ENCODE results near the gene TRIOBP. TPM values are rescaled to one million over a fixed set of nuclear protein-coding genes. Genes with fewer than 3 reads are reported as not detected.

Gene TRIOBP
- total RNA-seq, 2 donors from 2014 or later = 17.4 to 26.0 TPM

DNA sequence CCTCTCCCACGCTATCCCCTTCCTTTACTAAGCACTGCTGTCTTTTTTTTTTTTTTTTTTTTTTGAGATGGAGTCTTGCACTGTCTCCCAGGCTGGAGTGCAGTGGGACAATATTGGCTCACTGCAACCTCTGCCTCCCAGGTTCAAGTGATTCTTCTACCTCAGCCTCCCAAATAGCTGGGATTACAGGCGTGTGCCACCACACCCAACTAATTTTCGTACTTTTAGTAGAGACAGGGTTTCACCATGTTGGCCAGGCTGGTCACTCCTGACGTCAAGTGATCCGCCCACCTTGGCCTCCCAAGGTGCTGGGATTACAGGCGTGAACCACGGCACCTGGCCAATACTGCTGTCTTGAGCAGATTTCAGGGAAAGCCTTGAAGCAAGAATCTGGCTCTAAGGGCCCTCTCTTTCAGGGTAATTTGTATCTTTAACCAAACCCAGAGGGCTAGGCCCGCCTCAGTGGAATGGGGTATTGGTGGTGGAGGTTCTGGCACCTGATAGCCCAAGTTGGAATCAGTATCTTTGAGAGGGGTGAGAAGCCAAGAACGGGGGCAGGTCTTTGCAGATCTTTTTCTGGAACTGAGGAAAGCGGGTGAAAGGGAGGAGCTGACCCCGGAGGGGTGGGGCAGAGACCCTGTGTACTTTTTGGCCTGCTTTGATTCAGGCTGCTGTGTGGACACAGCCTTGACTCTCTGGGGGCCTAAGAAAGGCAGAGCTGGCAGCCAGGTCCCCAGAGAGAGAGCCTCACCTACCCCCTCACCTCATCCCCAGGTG lies 37.0 kb downstream of the TRIOBP start:
- Mint-ChIP-seq H3K9me3 (no peaks in the 10 kb centered on the region), H3K36me3 (no peaks in the 10 kb centered on the region), H3K27ac (no peak overlapping the region)
- ATAC-seq (no peak), DNase-seq (ENCODE audit: low spot score in 2 of 2) (no peak)

DNA sequence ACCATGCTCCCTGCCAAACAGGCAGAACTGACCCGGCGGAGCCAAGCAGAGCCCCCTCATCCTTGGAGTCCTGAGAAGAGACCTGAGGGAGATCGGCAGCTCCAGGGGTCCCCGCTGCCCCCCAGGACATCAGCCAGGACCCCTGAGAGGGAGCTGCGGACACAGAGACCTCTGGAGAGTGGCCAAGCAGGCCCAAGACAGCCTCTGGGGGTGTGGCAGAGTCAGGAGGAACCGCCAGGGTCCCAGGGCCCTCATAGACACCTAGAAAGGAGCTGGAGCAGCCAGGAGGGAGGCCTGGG lies 37.5 kb downstream of the TRIOBP start:
- H3K27ac Mint-ChIP-seq = no peak overlapping the region
- ATAC-seq = no peak
- no peak for DNase-seq (ENCODE audit: low spot score in 2 of 2)
- no peaks in the 10 kb centered on the region for H3K36me3 Mint-ChIP-seq
- no peaks in the 10 kb centered on the region for H3K9me3 Mint-ChIP-seq

DNA sequence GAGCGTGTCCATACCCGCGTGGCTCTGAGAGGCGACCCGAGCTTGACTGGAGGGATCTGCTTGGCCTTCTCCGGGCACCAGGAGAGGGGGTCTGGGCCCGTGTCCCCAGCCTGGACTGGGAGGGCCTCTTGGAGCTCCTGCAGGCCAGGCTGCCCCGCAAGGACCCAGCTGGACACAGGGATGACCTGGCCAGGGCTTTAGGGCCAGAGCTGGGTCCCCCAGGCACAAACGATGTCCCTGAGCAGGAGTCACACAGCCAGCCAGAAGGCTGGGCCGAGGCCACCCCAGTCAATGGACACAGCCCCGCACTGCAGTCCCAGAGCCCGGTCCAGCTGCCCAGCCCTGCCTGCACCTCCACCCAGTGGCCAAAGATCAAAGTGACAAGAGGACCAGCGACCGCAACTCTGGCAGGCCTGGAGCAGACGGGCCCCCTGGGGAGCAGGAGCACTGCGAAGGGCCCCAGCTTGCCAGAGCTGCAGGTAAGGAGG lies 38.2 kb downstream of the TRIOBP start:
- no peak for DNase-seq (ENCODE audit: low spot score in 2 of 2)
- no peak for ATAC-seq
- H3K36me3 Mint-ChIP-seq = no peaks in the 10 kb centered on the region
- no peaks in the 10 kb centered on the region for H3K9me3 Mint-ChIP-seq
- no peak overlapping the region for H3K27ac Mint-ChIP-seq

DNA sequence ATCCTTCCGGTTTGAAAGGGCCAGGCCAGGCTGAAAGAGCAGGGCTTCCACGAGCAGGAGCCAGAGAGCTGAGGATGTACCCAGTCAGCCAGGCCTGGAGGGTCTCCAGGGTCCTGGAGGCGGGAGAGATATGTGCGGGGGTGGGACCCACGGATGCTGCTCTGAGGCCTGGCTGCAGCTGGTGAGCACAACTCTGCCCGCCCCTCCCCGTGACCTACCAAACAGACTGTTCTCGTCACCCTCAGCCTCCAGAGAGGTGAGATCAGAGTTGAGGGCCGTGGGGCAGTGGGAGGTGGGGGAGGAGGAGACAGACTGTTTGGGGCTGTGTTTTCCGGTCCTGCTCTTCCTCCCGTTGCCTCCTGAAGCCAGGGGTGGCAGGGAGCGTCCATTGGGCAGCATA lies 42.2 kb downstream of the TRIOBP start:
- ATAC-seq = no peak
- no peaks in the 10 kb centered on the region for H3K36me3 Mint-ChIP-seq

DNA sequence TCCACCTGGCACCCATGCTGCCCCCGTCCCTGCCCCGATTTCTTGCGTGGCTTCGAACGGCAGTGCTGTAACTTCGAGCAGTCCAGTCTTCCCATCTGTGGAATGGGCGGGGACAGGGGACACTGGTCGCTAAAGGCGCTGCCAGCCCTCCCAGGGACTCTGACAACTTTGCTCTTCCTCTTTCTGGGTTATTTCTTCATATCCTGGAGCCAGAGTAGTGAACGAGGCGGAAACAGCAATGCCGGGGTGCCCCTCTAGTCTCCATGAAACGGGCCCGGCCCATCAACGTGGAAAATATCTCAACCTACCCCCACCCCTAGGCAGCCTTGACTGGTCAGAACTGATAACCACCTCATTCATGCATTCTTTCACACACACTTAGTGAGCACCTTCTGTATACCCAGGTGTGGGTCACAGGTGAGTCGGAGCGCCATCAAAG lies 42.8 kb downstream of the TRIOBP start:
- ATAC-seq (no peak), DNase-seq (ENCODE audit: low spot score in 2 of 2) (no peak)
- Mint-ChIP-seq H3K9me3 (no peaks in the 10 kb centered on the region), H3K36me3 (no peaks in the 10 kb centered on the region), H3K27ac (peak overlapping the region in 1 of 2 donors; percentile 8)

More for the DNA sequence above, 42.2 kb downstream of the TRIOBP start:
- DNase-seq (ENCODE audit: low spot score in 2 of 2) = no peak
- H3K27ac Mint-ChIP-seq = no peak overlapping the region
- H3K9me3 Mint-ChIP-seq = no peaks in the 10 kb centered on the region

DNA sequence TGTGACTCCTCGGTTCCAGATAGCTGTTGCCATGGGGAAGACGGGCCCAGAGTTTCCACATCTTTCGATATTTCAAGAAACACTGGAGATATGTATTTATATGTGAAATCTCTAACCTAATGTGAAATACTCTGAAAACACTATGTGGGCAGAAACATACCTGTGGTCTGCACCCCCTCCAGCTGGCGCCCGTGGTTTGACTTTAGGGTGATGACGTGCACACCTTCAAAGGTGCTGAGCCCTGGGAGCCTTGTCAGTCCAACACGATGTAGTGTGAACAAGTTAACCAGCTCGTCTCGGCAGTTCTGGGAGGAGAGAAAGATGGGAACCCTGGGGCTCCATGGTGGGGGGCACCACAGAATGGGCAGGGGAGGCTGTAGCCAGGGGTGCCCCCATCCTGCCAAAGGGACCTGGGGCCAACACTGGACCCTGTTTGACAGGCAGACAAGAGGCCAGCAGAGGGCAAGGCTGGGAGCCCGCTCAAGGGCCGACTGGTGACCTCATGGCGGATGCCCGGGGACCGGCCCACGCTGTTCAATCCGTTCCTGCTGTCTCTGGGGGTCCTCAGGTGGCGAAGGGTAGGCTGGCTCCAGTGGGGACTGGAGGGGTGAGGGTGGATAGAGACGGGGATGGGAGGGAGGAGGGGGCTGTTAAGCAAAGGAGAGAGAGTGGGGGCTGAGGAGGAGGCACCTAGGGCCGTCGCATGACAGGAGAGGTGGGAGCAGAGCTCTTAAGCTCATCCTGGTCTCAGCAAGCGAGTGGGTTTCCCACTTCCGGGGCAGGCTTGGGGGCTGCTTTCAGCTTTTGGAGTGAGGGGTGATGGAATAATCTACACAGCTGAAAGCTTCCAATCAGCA lies 43.8 kb downstream of the TRIOBP start:
- DNase-seq (ENCODE audit: low spot score in 2 of 2) (no peak), ATAC-seq (no peak)
- no peak overlapping the region for H3K27ac Mint-ChIP-seq
- no peaks in the 10 kb centered on the region for H3K9me3 Mint-ChIP-seq
- H3K36me3 Mint-ChIP-seq = no peaks in the 10 kb centered on the region

DNA sequence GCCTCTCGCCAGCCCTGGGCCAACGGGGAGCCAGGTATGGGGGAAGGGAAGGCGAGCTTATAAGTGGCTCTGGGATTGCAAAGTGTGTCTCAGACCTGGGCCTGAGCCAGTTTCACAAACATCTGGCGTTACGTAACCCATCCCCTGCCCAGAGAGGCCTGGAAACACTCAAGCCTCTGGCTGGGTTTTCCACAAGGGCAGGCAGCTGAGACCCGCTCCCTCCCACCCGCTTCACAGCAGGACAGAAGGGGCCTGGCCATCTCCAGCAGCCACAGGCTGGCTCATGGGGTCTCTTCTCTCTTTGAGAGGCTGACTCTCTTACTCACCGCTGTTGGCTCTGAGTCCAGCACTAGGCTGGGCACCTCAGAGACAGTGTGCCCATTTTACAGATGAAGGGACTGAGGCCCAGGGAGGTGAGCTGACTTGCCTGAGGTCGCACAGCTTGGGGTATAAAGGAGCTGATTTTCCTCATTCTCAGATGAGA lies 44.5 kb downstream of the TRIOBP start:
- DNase-seq (ENCODE audit: low spot score in 2 of 2) = no peak
- no peak overlapping the region for H3K27ac Mint-ChIP-seq

DNA sequence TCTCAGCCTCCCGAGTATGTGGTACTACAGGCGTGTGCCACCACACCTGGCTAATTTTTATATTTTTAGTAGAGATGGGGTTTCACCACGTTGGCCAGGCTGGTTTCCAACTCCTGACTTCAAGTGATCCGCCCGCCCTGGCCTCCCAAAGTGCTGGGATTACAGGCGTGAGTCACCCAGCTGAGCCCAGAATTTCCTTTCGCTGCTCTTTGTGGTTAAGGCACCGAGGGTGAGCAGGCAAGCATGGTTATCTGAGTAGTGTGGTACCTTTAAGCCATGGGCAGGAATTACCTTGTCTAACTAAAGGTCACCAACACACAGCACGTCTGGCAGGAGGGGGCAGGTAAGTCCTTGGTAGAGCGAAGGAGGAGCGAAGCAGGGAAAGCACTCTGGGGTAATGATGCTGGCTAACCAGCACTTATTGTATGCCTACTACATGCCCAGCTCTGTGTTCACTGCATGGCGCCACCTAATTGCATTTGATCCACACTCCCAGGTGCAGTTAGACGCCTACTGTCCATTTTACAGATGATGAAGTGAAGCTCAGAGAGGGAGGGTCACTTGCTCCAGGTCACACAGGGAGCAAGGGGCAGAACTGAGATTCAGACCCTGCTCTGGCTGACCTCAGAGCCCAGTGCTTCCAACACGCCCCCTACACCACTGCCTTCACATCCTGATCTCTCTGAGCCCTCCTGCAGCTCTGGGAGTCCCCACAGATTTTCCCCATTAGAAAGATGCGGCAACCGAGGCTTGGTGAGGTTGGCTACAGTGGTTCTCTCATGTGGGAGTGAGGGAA lies 45.7 kb downstream of the TRIOBP start:
- Mint-ChIP-seq H3K36me3 (no peaks in the 10 kb centered on the region), H3K9me3 (no peaks in the 10 kb centered on the region), H3K27ac (no peak overlapping the region)
- peak in 1 of 2 donors; percentile 19 for ATAC-seq
- no peak for DNase-seq (ENCODE audit: low spot score in 2 of 2)

More for the DNA sequence above, 44.5 kb downstream of the TRIOBP start:
- ATAC-seq = no peak
- no peaks in the 10 kb centered on the region for H3K9me3 Mint-ChIP-seq
- H3K36me3 Mint-ChIP-seq = no peaks in the 10 kb centered on the region

DNA sequence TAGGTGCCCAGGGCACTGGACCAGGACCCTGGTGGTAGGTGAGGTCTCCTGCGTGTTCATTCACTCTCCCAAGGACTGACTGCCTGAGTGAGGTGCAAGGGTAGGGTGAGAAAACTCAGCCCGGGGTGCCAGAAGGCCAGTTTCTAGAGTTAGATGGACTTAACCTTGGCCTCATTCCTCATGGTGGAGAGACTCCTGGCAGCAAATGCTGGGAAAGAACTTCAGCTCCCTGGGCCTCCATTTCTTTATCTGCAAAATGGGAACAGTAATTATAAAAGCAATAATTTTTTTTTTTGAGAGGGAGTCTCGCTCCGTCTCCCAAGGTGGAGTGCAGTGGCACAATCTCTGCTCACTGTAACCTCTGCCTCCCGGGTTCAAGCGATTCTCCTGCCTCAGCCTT lies 47.7 kb downstream of the TRIOBP start:
- DNase-seq (ENCODE audit: low spot score in 2 of 2) (no peak), ATAC-seq (no peak)
- no peaks in the 10 kb centered on the region for H3K9me3 Mint-ChIP-seq
- no peaks in the 10 kb centered on the region for H3K36me3 Mint-ChIP-seq
- peak overlapping the region in 1 of 2 donors; percentile 79 for H3K27ac Mint-ChIP-seq

DNA sequence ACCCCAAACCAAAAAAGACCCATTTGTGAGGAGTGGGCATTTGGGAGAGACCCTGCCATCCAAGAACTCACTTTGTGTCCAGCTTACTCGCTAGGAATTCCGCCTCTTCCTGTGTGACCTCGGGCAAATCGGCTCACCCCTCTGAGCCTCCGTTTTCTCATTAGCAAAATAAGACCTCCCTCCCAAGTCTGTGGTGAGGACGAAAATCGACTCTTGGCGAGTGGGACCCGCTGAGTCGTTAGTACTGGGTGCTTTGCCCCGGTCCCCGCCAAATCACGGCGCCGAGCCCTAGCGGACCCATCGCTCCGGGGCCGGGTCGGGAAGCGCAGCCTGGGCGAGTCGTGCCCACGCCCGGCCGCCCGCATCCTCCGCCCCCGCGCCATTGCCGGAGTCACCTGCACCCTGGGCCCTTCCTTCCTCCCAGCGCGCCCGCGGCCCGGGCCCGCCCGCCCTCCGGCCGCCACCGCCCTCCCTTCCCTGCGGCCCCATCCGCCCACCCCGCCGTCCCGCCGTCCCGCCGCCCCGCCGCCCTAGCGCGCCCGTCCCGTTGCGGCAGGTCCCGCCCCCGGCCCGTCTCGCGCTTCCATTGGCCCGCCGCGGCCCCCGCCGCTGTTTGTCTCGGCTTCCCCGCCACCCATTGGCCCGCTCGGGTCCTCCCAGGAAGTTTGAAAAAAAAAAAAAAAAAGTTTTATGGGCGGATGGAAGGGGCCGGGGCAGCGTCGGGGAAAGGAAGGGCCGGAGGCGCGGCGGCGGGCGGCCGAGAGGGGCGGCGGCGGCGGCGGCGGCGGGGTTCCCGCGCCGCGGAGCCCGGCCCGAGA lies 48.9 kb downstream of the TRIOBP start:
- ATAC-seq = peak; percentile 88 to 95
- DNase-seq (ENCODE audit: low spot score in 2 of 2) = peak; percentile 83 to 87
- Mint-ChIP-seq H3K9me3 (no peaks in the 10 kb centered on the region), H3K36me3 (no peaks in the 10 kb centered on the region), H3K27ac (peak overlapping the region; percentile 79 to 92)

DNA sequence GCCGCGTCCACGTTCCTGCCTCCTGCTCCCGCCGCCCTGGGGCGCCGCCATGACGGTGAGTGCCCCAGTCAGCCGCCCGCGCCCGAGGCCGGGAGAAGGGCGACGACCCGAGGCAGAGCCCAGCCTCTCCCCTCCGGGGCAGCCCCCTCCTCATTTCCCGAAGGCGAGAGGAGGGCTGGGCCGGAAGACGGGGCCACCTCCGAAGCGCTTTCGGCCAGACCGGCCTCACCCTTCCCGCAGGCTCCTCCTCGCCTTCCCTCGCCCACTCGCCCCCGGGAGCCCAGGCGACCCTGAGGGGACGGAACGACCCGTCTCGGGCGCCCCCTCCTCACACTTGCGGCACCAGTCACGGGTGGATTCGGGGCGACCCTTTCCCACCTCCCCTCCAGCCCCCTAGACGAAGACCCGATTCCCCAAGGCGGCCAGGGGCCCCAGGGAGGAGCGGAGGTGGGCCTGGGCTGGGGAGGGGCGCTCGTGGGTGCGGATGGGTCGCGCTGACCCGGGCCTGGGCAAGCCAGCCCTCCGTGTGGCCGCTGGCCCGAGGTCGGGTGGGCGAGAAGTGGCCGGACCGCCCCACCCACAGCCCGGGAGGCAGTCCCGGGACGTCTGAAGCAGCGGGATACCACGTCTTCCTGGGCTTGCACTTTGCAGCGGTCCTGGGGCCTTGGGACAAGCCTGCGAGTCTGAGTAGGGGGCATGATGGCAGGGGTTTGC lies 49.7 kb downstream of the TRIOBP start:
- peak; percentile 40 to 72 for DNase-seq (ENCODE audit: low spot score in 2 of 2)
- ATAC-seq = peak in 1 of 2 donors; percentile 3

DNA sequence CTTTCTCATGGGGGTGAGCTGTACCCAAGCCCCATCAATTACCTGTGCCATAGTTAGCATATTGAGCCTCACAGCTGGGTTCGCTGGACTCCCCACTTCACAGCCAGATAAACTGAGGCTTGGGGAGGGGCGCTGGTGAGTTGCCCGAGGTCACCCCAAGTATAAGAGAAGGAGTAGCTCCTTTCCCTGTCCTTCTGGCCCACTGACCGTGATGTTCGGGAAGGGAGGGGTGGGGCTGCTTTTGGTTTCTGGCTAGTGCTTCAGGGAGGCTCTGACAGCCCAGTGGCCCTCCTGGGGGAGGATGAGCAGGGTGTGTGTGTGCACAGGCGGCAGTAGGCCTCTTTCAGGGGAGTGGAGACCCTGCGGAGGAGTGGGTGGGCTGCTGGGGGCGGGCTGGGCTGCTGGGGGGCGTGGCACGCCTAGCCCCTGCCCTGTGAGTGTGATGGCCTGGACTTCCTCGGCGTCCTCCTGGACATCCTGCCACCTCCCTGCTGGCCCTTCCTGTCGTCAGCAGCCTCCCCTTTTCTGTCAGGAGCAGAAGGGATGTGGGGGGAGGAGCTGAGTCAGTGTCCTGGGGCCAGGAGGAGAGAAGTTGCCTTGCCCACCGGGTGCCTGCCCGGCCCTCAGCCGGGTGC lies 50.3 kb downstream of the TRIOBP start:
- DNase-seq (ENCODE audit: low spot score in 2 of 2) (no peak), ATAC-seq (no peak)
- peak overlapping the region; percentile 60 to 79 for H3K27ac Mint-ChIP-seq

More for the DNA sequence above, 49.7 kb downstream of the TRIOBP start:
- peak overlapping the region in 1 of 2 donors; percentile 79 for H3K27ac Mint-ChIP-seq
- H3K9me3 Mint-ChIP-seq = no peaks in the 10 kb centered on the region
- H3K36me3 Mint-ChIP-seq = no peaks in the 10 kb centered on the region

DNA sequence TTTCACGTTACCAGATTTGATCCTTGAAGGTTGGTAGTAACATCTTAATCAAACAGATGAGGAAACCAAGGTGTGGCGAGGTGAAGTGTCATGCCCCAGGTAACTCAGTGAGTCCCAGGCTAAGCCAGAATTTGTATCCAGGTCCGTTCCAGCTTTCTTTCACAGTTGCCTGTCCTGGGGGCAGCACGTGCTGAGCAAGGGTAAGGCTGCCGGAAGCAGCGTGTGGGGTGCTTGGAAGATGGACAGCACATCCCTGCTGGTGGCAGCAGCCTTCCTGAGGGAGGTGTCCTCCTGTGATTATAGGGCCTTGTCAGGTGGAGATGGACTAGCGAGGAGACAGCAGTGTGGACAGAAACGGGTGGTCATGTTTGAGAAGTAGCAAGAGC lies 50.9 kb downstream of the TRIOBP start:
- DNase-seq (ENCODE audit: low spot score in 2 of 2) (no peak), ATAC-seq (no peak)
- H3K36me3 Mint-ChIP-seq = no peaks in the 10 kb centered on the region
- H3K9me3 Mint-ChIP-seq = no peaks in the 10 kb centered on the region
- H3K27ac Mint-ChIP-seq = peak overlapping the region in 1 of 2 donors; percentile 16

More for the DNA sequence above, 50.3 kb downstream of the TRIOBP start:
- Mint-ChIP-seq H3K36me3 (no peaks in the 10 kb centered on the region), H3K9me3 (no peaks in the 10 kb centered on the region)

DNA sequence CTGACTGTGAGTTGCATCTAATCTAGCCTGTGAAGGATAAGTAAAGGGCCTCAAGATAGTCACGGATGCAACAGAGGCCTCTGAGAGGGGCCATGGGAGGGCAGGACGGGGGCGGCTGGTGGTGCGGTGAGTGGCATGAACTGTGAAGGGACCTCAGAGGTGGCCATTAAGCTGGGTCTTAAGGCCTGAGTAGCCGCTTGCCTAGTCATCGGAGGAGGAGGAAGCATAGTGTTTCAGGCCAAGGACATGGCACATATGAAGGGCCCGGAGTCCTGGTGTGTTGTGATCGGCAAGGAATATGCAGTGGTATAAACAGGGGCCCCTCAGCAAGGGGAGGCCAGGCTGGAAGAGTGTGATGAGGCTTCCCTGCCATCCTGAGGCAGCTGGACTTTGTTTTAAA lies 51.8 kb downstream of the TRIOBP start:
- Mint-ChIP-seq H3K36me3 (no peaks in the 10 kb centered on the region), H3K27ac (peak overlapping the region in 1 of 2 donors; percentile 32), H3K9me3 (no peaks in the 10 kb centered on the region)
- no peak for DNase-seq (ENCODE audit: low spot score in 2 of 2)
- no peak for ATAC-seq

DNA sequence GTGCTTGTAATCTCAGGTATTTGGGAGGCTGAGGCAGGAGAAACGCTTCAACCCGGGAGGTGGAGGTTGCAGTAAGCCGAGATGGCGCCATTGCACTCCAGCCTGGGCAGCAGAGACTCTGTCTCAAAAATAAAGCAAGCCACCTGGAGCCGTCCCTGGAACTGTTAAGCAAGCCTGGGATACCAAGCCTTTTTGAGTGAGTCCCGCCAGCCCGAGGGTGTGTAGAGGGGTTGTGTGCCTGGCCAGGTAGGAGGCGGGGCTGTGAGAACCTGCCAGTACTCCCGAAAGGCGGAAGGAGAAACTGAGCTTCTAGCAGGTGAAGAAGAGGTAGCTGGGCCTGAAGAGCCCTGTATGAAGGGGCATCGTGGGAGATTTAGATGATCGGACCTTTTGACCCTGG lies 52.4 kb downstream of the TRIOBP start:
- DNase-seq (ENCODE audit: low spot score in 2 of 2) (no peak), ATAC-seq (no peak)
- peak overlapping the region in 1 of 2 donors; percentile 50 for H3K27ac Mint-ChIP-seq
- no peaks in the 10 kb centered on the region for H3K36me3 Mint-ChIP-seq
- H3K9me3 Mint-ChIP-seq = no peaks in the 10 kb centered on the region
